UCSD-AML1 (cell line): ENCODE measurements around the gene TSTD2.

Experiments
- DNase-seq: peaks from one replicate; lab custom pipeline; 2025; ENCODE audit not compliant: unreplicated experiment; lab: John Stamatoyannopoulos, UW

The TSTD2 gene

DNA sequence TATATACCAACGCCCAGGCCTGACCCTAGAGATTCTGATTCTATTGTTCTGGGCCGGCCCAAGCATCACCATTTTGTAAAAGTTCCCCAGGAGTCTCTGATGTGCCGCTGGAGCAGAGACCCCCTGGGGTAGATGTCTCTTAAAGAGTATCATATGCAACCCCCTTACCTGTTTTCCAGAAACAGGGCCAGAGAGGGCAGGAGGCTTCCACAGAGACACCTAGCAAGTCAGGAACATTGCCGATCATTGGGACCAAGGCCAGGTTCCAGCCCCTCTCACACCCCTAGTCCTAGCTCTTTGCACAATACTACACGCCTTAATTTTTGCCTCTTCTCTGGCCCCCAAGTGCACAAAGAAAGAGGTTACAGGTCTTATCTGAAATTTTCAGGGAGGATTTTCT, 67.9 kb downstream of the TSTD2 start:
- no peak for DNase-seq

DNA sequence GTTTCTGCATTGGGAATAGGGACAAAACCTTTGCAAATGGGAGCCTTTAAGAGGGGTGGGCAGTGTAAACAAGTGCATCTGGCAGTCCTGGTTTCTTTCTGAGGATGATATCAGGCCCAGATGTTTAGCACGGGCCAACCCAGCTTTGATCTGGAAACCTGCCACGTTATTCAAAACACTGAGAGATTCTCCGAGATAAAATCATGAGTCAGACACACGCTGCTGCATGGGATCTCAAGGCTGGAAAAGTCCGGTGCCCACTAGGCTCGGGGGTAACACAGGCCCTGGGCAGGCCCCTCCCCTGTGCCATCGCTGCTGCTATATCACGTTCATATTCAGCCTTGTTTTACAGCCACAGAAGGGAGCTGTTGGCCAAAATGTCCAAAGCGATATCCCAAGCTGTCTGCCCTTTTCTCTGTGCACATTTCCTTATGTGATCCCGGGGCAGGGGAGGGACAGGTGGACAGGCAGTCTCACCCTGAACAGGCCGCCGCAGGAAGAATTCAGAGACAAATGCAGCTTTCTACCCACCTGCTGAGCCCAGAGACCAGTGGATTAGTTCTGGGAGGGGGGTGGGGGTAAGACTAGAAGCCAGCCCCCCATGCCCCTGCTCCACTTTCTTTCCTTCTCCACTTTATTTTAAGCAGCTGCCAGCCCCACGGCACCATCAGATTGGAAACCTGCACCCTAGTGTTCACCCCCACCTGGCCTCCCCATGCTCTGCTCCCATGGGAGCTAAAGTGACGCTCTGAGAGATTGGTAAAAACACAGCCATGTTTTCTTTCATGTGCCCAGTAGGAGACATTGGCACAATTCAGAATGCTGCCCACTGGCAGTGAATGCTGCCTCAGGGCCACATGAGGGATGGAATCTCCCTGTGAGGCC, 68.6 kb downstream of the TSTD2 start:
- DNase-seq: no peak

DNA sequence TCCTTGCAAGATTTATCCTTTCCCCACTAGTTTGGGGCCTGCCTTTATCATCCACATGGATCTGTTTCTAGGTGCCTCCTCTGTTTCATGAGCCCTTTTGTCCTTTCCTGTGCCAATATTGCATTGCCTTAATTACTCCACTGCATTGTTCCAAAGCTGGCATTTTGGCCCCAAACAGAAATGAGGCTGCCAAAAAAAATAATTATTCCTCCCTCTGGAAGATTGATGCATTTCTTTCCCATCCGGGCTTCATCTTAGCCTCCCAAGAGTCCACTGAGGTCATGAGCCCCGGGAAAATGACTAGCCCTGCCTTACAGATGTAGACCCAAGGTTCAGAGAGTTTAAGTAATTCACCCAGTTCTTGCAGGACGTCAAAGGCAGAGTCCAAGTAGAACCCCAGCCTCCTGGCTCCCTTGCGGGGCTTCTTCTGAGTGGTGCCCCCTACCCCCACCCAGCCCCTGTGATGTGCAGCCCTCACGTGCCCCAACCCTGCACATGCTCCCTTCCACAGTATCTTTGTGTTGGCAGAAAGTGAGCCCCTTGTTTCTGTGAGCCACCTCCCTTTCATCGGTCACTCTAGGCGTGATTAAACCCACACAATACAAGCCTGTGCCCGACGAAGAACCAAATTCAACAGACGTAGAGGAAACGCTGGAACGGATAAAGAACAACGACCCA, 69.6 kb downstream of the TSTD2 start:
- DNase-seq: no peak

DNA sequence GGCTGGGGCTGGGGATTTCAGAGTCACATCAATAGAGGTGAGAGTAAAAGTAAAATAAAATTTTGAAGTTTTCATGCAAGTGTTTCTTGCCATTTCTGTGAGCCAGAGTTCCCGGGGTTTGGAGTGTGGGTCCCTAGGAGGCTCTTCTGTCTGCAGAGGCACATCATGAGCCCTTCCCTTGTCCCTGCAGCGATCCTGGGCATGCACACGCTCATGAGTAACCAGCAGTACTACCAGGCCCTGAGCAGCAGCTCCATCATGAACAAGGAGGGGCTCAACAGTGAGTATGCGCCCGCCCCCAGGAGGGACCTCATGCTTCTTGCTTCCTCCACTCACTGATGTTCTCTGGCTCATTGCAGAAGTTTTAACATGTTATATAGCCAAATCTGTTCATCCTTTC, 70.6 kb downstream of the TSTD2 start:
- no peak for DNase-seq

DNA sequence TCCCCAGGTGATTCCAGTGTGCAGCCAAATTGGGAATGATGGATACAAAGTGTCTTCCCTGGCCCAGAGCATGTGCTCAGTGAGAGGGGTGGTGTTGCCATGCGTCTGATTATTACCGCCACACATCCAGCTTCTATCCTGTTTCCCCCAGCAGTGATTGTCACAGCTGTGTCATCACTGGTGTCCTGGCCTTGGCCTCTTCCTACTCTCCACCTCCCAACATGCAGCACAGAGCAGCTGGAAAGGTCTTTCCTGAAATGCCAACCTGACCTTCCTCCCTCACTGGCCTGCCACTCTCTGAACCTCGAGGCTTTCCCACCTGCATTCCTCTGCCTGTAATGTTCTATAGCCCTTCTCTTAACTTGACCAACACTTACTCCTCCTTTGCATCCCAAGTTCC, 71.7 kb downstream of the TSTD2 start:
- DNase-seq: no peak

DNA sequence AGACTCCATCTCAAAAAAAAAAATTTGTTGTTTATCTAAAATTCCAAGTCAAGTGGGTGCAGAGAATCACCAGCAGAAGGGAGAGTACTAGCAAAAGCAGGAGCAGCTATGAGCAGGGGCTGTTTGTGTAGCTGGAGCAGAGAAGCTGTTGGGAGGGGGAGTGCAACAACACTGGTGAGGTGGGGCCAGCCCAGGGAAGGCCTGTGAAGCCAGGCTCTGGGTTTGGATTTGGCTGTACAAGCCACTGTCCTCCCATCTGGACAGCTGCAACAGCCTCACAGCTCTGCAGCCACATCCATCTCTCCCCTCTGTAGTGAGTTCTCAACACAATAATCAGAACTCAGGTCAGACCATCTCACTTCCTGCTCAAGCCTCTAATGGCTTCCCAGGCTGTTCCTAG, 72.3 kb downstream of the TSTD2 start:
- DNase-seq: no peak

DNA sequence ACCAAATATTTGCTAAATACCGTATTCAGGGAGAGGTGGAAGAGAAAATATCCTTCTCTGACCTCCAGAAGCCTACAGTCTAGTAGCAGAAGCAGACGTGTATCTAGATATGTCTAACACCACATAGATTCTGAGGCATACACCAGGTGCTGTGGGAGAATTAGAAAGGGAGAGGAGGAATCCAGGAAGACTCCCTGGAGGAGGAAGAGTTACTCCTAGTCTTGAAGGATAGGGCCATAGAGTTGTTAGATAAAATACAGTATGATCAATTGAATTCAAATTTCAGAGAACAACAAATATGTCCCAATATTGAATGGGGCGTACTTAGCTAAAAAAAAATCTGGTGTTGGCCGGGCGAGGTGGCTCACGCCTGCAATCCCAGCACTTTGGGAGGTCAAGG, 73.0 kb downstream of the TSTD2 start:
- no peak for DNase-seq

DNA sequence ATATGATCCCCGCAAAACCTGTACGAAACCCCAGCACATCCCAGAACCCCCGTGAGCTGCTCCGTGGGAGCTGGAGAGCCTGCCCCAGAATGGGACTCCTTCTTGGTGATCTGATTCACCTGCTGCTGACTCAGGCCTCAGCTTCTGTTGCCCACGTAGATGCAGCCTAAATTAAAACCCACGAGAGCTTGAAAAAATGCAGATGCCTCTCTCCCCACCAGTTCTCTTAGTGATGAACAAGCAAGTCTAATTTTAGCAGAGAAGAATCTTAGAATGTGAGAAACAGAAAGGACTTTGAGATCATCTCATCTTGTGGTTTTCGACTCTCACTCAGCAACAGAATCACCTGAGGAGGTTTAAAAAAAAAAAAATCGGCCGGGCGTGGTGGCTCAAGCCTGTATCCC, 74.1 kb downstream of the TSTD2 start:
- no peak for DNase-seq

DNA sequence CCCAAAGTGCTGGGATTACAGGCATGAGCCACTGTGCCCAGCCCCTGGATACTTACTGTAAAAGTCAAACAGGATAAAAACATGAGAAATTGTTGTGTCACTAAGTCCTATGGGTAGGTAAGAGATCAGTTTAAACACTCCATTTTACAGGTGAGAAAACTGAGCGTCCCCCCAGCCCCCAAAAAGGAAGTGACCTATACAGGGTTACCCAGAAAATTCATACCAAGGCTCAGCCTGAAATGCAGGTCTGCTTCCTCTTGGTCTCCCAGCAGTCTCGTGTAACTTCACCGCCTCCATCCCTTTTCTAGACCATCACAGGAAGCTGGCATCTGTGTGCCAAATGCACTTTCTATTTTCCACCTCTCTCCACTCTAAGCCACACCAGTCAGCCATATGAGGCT, 74.5 kb downstream of the TSTD2 start:
- DNase-seq: no peak

DNA sequence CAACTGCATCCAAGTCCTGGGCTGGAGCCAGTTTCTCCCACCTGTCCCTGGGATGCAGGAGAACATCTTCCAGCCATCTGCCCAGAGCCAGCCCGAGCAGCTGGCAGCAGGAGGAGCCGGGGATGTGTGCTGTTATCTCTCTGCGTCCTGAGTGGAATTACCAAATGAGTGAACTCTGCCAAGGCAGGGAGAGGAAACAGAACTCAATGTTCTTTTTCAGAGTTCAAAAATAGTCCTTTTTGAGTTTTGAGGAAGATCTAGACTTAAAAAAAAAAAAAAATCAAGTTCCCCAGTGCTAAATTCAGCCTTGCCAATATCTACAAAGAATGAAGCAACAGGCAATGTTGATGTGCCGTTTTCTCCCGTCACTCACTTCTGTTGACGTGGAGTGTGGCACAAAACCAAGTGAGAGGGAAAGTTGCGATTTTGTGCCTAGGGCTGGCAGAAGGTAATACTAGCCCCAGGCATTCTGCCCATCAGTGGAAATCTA, 75.5 kb downstream of the TSTD2 start:
- no peak for DNase-seq

DNA sequence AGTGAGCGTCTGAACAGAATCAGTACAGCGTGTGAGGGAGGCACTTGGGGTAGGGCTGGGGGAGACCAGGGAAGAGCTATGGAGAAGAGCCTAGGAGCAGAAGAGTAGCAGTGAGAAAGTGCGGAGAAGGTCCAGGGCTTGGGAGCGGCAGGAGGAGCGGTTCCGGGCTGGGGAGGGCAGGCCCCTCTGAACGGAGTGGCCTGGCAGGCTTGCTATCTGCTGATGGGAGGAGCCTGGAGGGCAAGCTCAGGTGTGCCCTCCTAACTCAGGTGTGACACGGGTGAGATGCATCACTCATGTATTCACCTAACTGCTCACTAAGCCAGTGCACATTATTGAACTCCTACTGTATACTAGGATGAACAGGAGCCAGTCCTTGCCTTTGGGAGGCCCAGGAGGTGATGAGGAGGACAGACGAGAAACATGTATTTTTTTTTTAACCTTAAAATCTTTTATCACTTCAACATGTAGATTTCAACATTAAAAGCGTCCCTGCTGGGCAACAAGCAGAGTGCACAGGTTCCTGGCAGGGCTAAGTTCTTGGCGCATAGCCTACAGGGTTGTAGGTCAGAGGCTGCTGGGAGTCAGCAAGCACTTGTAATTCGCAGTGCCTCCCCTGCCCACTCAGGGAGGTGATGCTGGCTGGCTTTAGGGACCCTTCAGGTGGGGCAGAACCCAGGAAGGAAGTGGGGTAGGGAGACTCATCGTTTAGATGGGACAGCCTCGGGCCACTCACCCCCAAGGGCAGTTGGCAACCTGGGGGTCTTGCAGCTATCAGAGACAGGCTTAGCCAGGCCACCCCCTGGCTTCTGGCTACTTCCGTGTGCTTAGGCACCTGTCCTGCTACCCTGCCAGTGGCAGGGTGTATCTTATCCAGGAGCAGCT, 76.2 kb downstream of the TSTD2 start:
- DNase-seq: no peak

DNA sequence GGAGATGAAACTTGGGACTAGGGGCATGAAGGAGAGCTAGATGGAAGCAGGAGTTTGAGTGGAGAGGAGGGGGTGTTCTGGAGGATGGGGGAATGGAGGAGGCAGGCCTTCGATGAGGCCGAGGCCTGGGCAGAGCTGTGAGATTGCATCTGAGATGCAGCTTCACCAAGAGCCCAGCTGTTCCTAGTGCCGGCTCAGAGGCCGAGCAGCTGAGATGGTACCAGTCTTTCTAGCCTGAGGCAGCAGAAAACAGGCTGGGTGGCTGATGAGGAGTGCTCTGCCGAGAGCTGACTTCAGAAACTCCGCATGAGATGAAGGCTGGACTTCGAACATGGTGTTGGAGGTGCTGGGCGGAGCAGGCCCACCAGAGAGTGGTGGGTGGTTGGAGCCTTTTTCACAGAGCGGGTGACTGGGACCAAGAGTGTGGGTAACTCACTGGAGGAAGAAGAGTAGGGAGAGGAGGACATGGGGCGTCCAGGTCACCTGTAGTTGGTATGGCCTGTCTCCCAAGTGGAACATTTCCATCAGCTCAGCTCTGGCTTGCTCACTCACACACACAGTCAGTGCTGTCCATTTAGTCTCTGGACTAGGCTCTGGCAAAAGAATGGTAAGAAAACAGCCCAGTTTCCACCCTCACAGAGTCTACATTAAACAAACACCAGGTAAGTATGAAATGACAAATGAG, 77.0 kb downstream of the TSTD2 start:
- DNase-seq: no peak

DNA sequence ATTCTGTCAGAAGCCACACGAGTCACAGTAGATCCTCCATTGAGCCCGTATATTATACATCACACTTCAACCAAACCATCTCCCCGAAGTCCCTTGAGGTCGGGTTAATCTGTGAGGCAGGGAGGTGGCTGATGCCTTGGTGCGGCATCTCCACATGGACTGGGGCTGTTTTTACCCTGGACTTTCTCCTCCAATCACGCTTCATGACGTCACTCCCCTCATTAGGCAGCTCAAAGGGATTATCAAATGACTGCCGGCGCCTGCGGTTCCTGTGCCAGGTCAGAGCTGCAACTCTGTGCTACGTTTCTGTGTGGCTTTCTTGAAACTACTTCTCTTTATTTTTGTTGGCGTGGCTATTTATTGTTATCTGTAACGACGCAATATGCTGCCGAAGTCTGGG, 78.0 kb downstream of the TSTD2 start:
- no peak for DNase-seq

DNA sequence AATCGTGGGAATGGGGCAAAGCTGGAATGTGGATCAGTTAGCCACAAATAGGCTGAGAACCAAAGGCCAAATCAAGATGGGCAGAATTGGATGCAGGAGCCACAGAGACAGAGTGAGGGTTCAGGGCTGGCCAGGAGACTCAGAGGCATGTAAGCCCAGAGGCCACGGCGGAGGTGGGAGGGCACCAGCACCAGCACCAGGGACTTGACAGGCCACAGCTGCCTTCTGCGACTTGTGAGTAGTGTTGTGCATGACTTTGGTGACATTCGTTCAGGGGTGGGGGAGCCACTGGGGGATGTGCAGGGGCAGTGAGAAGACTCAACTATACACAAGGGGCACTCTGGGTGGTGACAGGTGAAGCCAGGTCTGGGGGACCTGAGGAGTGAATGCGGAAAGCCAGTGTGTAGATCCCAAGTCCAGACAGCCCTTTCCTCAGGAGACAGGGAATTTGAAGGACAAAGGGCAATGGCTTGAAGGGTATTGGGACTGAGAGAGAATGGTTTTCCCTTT, 78.5 kb downstream of the TSTD2 start:
- DNase-seq: no peak

DNA sequence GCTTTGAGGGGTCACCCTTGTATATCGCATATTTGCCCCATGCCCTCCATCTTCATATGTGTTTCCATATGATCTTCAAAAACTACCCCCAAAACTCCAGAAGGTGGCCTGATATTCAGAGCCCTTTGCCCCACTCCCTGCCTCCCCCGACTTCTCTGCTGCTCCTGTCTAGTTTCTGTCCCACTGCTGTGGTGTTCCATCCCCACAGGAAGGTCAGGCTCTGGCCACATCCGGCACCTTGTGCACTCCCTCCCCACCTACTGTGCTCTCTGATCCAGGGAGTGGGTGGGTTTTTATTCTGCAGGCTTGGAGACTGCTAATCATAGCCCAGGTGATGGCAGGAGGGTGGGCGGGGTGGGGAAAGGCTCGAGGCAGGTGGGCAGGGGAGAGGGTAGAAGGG, 79.3 kb downstream of the TSTD2 start:
- DNase-seq: no peak

DNA sequence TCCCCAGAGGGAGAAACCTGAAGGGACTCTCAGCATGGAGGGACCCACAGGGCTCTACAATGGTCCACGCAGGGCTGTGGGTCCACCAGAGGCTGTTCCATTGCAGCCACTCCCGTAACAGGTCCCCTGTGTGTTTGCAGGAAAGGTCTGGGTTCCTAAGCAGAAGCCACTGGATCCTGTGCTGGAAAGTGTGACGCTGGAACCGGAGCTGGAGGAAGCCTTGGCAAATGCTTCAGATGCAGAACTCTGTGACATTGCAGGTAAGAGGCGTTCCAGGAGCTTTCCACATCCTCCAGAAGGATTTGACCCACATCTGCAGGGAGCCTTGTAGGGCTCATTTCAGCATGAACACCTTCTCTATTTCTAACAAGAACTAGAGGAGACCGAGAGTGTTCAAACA, 80.0 kb downstream of the TSTD2 start:
- no peak for DNase-seq

DNA sequence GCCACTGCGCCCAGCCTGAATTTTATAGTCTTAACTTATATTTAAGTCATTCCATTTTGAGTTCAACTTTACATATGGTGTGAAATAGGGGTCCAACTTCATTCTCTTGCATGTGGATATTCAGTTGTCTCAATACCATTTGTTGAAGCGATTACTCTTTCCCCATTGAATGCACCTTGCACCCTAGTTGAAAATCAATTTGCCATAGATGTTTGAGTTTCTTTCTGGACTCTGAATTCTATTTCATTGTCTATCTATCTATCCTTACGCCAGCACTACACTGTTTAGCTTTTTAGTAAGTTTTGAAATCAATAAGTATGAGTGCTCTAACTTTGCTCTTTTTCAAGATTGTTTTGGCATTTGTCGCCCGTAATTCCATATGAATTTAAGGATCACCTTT, 81.9 kb downstream of the TSTD2 start:
- no peak for DNase-seq

DNA sequence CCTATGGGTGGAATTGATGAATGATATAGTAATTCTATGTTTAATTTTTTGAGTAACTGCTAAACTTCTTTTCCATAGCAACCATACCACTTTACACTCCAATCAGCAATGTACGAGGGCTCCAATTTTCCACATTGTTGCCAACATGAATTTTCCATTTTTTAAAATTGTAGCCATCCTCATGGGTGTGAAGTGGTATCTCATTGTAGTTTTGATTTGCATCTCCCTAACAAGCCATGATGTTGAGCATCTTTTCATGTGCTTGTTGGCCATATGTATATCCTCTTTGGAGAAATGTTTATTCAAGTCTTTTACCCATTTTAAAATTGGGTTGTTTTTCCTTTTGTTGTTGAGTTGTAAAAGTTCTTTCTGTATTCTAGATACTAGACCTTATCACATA, 82.8 kb downstream of the TSTD2 start:
- no peak for DNase-seq
